HCT116 (cell line): Measurements from ENCODE around the gene TMEM204. TPM values are rescaled to one million over a fixed set of nuclear protein-coding genes. Genes with fewer than 3 reads are reported as not detected.

ENCODE experiments used
- ATAC-seq: fragments of 200-7000 bp; cut with Tn5 transposase; 2 replicates; pipeline ENCODE4 v1.9.1; 2020; ENCODE audit warnings: mild to moderate bottlenecking, moderate library complexity
- BruUV-seq: library from RNA; stranded (reverse); fragments of 400-500 nt; replicated peaks from 2 replicates; lab custom pipeline; 2021; lab: Mats Ljungman, UMichigan
- CTCF ChIA-PET: fragments of 300-600 bp; sonication (Branson Sonifier 250); formaldehyde crosslinking; loops from one replicate; lab custom pipeline; 2021; ENCODE audit warnings: antibody characterized with exemption; lab: Charles Lee
- POLR2A ChIA-PET: fragments of 300-600, 350-600 bp; sonication (Branson Sonifier 250); formaldehyde crosslinking; loops from one replicate; lab custom pipeline; 2021; ENCODE audit warnings: antibody characterized with exemption; lab: Charles Lee
- RAD21 ChIA-PET, 2 experiments: fragments of 300-600 bp; sonication (Branson Sonifier 250); formaldehyde crosslinking; loops; one replicate each; lab custom pipeline; 2023; ENCODE audit warnings: low total read pairs in 2 of 2; ENCODE audit not compliant: uncharacterized antibody in 2 of 2, unreplicated experiment in 2 of 2, low non-redundant PET in 1 of 2; lab: Charles Lee
- DNase-seq: peaks from one replicate; pipeline ENCODE4 v3.0.0-alpha.2; 2010; ENCODE audit warnings: low read depth, low spot score
- H2AFZ ChIP-seq: fragments of 200-600 bp; shearing (Covaris generic), sonication (generic); 2 replicates; pipeline ENCODE4 v1.6.1; 2017; ENCODE audit warnings: low read depth, mixed run types, mixed read lengths, antibody characterized with exemption, low read length; ENCODE audit not compliant: poor library complexity, severe bottlenecking
- H3K27ac ChIP-seq: 2 replicates; pipeline ENCODE4 v1.5.1; 2012; ENCODE audit warnings: low read depth, low read length
- H3K27me3 ChIP-seq: fragments of 200-600 bp; sonication (generic); 2 replicates; pipeline ENCODE4 v1.6.1; 2016; ENCODE audit warnings: mixed run types, low read length, mixed read lengths; ENCODE audit not compliant: insufficient read depth
- H3K36me3 ChIP-seq, 2 experiments: fragments of 200-500 bp in 1 of 2; fragments of 200-600 bp in 1 of 2; sonication (Bioruptor generic) in 1 of 2; sonication (generic) in 1 of 2; 2 replicates each; pipeline versions ENCODE4 v1.5.1 to v1.6.1; 2014 to 2016; ENCODE audit warnings: low read length in 2 of 2, inconsistent platforms in 1 of 2, mixed read lengths in 1 of 2, mixed run types in 1 of 2; ENCODE audit not compliant: insufficient read depth in 2 of 2, control insufficient read depth in 1 of 2
- H3K4me1 ChIP-seq, 2 experiments: fragments of 200-600 bp in 1 of 2; sonication (generic) in 1 of 2; 2 replicates each; pipeline versions ENCODE4 v1.5.1 to v1.6.1; 2012 to 2017; ENCODE audit warnings: low read length in 2 of 2, inconsistent platforms in 1 of 2, mild to moderate bottlenecking in 1 of 2, mixed read lengths in 1 of 2, mixed run types in 1 of 2, moderate library complexity in 1 of 2; ENCODE audit not compliant: insufficient read depth in 2 of 2, control insufficient read depth in 1 of 2
- H3K4me2 ChIP-seq: fragments of 200-600 bp; sonication (generic); 2 replicates; pipeline ENCODE4 v1.6.1; 2017; ENCODE audit warnings: mixed run types, low read length, mixed read lengths
- H3K4me3 ChIP-seq, 2 experiments: fragments of 200-600 bp in 1 of 2; sonication (generic) in 1 of 2; replicated peaks in 1 of 2; 2 replicates each; pipeline ENCODE4 v1.5.1; 2011 to 2016; ENCODE audit warnings: low read length in 2 of 2, control low read depth in 1 of 2, low read depth in 1 of 2, mild to moderate bottlenecking in 1 of 2, mixed read lengths in 1 of 2, mixed run types in 1 of 2
- H3K79me2 ChIP-seq: fragments of 200-600 bp; sonication (generic); 2 replicates; pipeline ENCODE4 v1.6.1; 2017; ENCODE audit warnings: mild to moderate bottlenecking, mixed run types, low read length, moderate library complexity, mixed read lengths; ENCODE audit not compliant: insufficient read depth
- H3K9ac ChIP-seq: fragments of 200-600 bp; sonication (generic); 2 replicates; pipeline ENCODE4 v1.6.1; 2016; ENCODE audit warnings: low read length, mixed read lengths
- H3K9me2 ChIP-seq: fragments of 200-600 bp; sonication (generic), shearing (Covaris generic); 2 replicates; pipeline ENCODE4 v1.6.1; 2017; ENCODE audit warnings: mixed run types, mild to moderate bottlenecking, moderate library complexity; ENCODE audit not compliant: insufficient read depth
- H3K9me3 ChIP-seq, 2 experiments: fragments of 200-500 bp in 1 of 2; fragments of 200-600 bp in 1 of 2; sonication (Bioruptor generic) in 1 of 2; sonication (generic) in 1 of 2; 2 replicates each; pipeline ENCODE4 v1.6.1; 2014 to 2017; ENCODE audit warnings: low read length in 2 of 2, mixed read lengths in 2 of 2, inconsistent platforms in 1 of 2, low read depth in 1 of 2, mild to moderate bottlenecking in 1 of 2, mixed run types in 1 of 2, moderate library complexity in 1 of 2; ENCODE audit not compliant: control insufficient read depth in 1 of 2, insufficient read depth in 1 of 2
- H4K20me1 ChIP-seq: fragments of 200-600 bp; sonication (generic), shearing (Covaris generic); 2 replicates; pipeline ENCODE4 v1.6.1; 2017; ENCODE audit warnings: mixed run types, mild to moderate bottlenecking, moderate library complexity; ENCODE audit not compliant: insufficient read depth
- EGR1 ChIP-seq: IDR thresholded peaks from 2 replicates; pipeline ENCODE4 v1.6.1; 2012; ENCODE audit warnings: low read depth
- ELF1 ChIP-seq: IDR thresholded peaks from 2 replicates; pipeline ENCODE4 v1.6.1; 2012; ENCODE audit warnings: low read depth, borderline replicate concordance
- FOSL1 ChIP-seq: IDR thresholded peaks from 2 replicates; pipeline ENCODE4 v1.6.1; 2012; ENCODE audit warnings: low read depth
- POLR2A ChIP-seq: IDR thresholded peaks from 2 replicates; pipeline ENCODE4 v1.7.0; 2011; ENCODE audit warnings: borderline replicate concordance; ENCODE audit not compliant: insufficient read depth, insufficient read length; ENCODE audit errors: extremely low read depth
- RAD21 ChIP-seq: IDR thresholded peaks from 2 replicates; pipeline ENCODE4 v1.6.1; 2012; ENCODE audit warnings: low read depth, mild to moderate bottlenecking
- SRF ChIP-seq: IDR thresholded peaks from 2 replicates; pipeline ENCODE4 v1.6.1; 2012; ENCODE audit warnings: low read depth
- TCF7L2 ChIP-seq: IDR thresholded peaks from 2 replicates; pipeline ENCODE4 v1.7.0; 2011; ENCODE audit warnings: borderline replicate concordance, inconsistent platforms; ENCODE audit not compliant: insufficient read depth, insufficient read length; ENCODE audit errors: extremely low read depth
- YY1 ChIP-seq: IDR thresholded peaks from 2 replicates; pipeline ENCODE4 v1.6.1; 2011; ENCODE audit warnings: low read length, low read depth, moderate library complexity, mild to moderate bottlenecking; ENCODE audit not compliant: insufficient replicate concordance; ENCODE audit errors: extremely low read depth
- ZNF274 ChIP-seq: fragments of 200-500 bp; sonication (Bioruptor generic); IDR thresholded peaks from 2 replicates; pipeline ENCODE4 v1.6.1; 2014; ENCODE audit warnings: mild to moderate bottlenecking, low read depth, low read length, inconsistent platforms
- intact Hi-C: fragments of 100-400 bp; cut with micrococcal nuclease; formaldehyde crosslinking; loops from 2 replicates; pipeline ENCODE4 v1.10.0; 2022
- total RNA-seq: library from RNA; stranded (reverse); gene quantifications from one replicate; pipeline ENCODE4 v1.2.1, GENCODE V29; 2021; ENCODE audit not compliant: unreplicated experiment

The TMEM204 gene
- total RNA-seq, 1 experiment from 2014 or later, result 0.22 TPM

DNA sequence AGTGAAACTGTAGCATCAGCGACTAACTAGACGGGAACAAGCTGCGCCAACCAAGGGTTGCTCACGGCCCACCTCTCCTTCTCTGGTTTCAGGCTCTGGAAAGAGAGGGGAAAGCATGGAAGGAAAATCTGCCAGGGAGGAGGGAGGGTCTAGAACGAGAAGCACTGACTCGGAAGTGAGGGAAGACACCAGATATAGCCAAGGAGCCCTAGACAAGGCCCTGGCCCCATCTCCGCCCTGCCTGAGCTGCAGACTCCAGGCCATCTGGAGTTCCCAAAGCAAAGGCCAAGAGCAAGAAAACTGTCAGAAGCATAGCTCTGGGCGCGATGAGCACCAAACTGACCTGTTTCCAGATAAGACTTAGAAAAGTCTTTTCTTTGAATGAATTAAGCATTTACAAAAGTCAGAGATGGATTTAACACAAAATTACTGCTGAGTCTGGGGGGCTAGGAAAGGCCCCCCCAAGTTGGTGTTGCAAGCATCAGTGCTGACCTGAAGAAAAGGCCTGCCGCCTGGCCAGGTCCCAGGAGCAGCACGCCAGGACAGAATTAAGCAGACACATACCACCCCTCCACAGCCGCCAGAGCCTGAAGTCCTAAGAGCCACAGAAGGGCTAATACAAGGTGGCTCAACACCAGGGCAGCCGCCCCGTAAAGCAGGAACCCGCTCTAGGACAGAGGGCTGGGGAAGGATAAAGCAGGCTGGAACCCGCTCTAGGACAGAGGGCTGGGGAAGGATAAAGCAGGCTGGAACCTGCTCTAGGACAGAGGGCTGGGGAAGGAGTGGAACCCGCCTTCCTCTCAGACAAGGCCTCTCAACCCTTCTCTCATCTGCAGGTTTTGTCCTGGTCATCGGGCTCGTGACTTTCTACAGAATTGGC is 20.7 kb downstream of the TMEM204 start:
- H3K27ac ChIP-seq, result no peak overlapping the region

DNA sequence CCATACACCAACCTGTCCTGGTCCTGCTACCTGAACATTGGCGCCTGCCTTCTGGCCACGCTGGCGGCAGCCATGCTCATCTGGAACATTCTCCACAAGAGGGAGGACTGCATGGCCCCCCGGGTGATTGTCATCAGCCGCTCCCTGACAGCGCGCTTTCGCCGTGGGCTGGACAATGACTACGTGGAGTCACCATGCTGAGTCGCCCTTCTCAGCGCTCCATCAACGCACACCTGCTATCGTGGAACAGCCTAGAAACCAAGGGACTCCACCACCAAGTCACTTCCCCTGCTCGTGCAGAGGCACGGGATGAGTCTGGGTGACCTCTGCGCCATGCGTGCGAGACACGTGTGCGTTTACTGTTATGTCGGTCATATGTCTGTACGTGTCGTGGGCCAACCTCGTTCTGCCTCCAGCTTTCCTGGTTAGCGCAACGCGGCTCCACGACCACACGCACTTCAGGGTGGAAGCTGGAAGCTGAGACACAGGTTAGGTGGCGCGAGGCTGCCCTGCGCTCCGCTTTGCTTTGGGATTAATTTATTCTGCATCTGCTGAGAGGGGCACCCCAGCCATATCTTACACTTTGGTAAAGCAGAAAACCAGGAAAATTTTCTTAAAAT is 21.5 kb downstream of the TMEM204 start:
- BruUV-seq, result no TSS peak
- DNase-seq (no peak), ATAC-seq (no peak)
- no peak overlapping the region for H2AFZ ChIP-seq
- H3K27ac ChIP-seq, result no peak overlapping the region
- ChIA-PET RAD21 (no interaction called here), POLR2A (no interaction called here), CTCF (no interaction called here)
- TF ChIP-seq ELF1, result no peak
- no peak for TF ChIP-seq EGR1
- TF ChIP-seq SRF, result no peak
- no peak for TF ChIP-seq YY1
- H3K4me1 ChIP-seq, result no peaks in the 10 kb centered on the region
- intact Hi-C loops, result no loop called here
- H3K9me2 ChIP-seq, result no peaks in the 10 kb centered on the region
- no peak overlapping the region for H3K9ac ChIP-seq
- H3K9me3 ChIP-seq, result no peaks in the 10 kb centered on the region
- no peak overlapping the region for H3K4me2 ChIP-seq
- peaks cover 0 to 2% of the 10 kb centered on the region in 2 experiments; a peak in 2 of 4 replicates for H3K36me3 ChIP-seq
- H3K27me3 ChIP-seq, result no peaks in the 10 kb centered on the region
- no peaks in the 10 kb centered on the region for H4K20me1 ChIP-seq
- no peak overlapping the region for H3K4me3 ChIP-seq
- no peaks in the 10 kb centered on the region for H3K79me2 ChIP-seq

More for the DNA sequence above, 20.7 kb downstream of the TMEM204 start:
- no peaks in the 10 kb centered on the region for H3K4me1 ChIP-seq
- CTCF ChIA-PET, result no interaction called here
- no peak overlapping the region for H2AFZ ChIP-seq
- H3K9me2 ChIP-seq, result no peaks in the 10 kb centered on the region
- H3K4me3 ChIP-seq, result no peak overlapping the region
- H3K9me3 ChIP-seq, result no peaks in the 10 kb centered on the region
- ATAC-seq (no peak), DNase-seq (no peak)
- no peaks in the 10 kb centered on the region; a peak in 2 of 4 replicates for H3K36me3 ChIP-seq
- H3K79me2 ChIP-seq, result no peaks in the 10 kb centered on the region
- intact Hi-C loops, result no loop called here
- RAD21 ChIA-PET, result no interaction called here
- TF ChIP-seq ZNF274, result no peak
- no peak for TF ChIP-seq FOSL1
- no peak for TF ChIP-seq EGR1
- TF ChIP-seq POLR2A, result no peak
- no peak for TF ChIP-seq TCF7L2
- TF ChIP-seq RAD21, result no peak
- H3K4me2 ChIP-seq, result no peak overlapping the region
- no peak overlapping the region for H3K9ac ChIP-seq
- H4K20me1 ChIP-seq, result no peaks in the 10 kb centered on the region
- H3K27me3 ChIP-seq, result no peaks in the 10 kb centered on the region
- BruUV-seq, result no TSS peak
- POLR2A ChIA-PET, result no interaction called here
